ENCODE data around the gene MTA1. TPM values are rescaled to one million over a fixed set of nuclear protein-coding genes. Genes with fewer than 3 reads are reported as not detected.

Gene MTA1
- total and polyA plus RNA-seq, 2 of the 8 experiments (the other 6 are each of a cell fraction or from before 2014, with no cell fraction given): 73.9 to 221 TPM

DNA sequence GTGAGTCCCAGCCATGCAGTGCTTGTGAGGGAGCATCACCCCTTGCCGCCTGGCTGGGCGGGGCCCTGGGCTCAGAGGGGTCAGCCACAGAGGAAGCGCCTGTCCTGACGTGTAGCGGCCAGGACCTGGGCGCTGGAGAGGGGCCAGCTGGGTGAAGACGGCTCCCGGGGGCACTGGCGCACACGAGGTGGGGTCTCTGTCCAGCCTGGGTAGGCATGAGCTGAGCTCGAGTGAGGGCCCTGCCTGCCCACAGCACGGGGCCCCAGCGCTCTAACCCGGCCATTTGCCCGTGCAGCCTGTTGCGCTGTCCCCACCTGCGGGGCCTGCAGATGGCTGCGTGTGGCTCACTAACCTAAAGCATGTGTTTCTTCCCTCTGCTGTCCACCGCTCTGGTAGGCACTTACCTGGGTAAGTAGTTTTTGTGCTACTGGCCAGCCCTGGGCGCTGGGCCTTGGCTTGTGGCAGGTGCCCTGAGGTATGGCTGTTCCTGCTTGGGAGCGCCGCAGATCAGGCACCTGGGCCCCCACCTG lies 48.4 kb downstream of the MTA1 start:
- Histone ChIP-seq H3K14ac (ENCODE audit: insufficient read length) (no peak overlapping the region), H2BK12ac (ENCODE audit: low read depth, low read length) (no peak overlapping the region), H3K23me2 (ENCODE audit: low read depth, low read length) (no peaks in the 10 kb centered on the region), H3K4ac (replicated peaks; ENCODE audit: insufficient read length, low read depth, low read length) (no peak overlapping the region), H3K27me3 (replicated peaks in 1 of 4; ENCODE audit: control insufficient read depth in 3 of 4, extremely low read depth in 1 of 4, insufficient read depth in 3 of 4, low read length in 3 of 4) (peaks cover 0 to 4% (median 0%) of the 10 kb centered on the region in 4 experiments; a peak in 1 of 7 replicates), H3K4me2 (ENCODE audit: insufficient read depth in 1 of 2, low read depth in 2 of 2, low read length in 2 of 2) (no peak overlapping the region), H3K4me3 (ENCODE audit: extremely low read depth in 1 of 4, insufficient read depth in 2 of 4, low read depth in 3 of 4, low read length in 4 of 4) (no peak overlapping the region), H4K8ac (ENCODE audit: extremely low read depth, insufficient read depth, low read length) (no peak overlapping the region), H2BK5ac (ENCODE audit: low read depth, low read length) (no peak overlapping the region), H2BK15ac (ENCODE audit: low read length) (no peak overlapping the region), H4K20me1 (replicated peaks in 1 of 2; ENCODE audit: control insufficient read depth in 1 of 2, insufficient read depth in 2 of 2, low read length in 2 of 2) (peaks cover 11 to 40% of the 10 kb centered on the region in 2 experiments), H2AK5ac (ENCODE audit: low read depth, low read length) (no peak overlapping the region), H3K9ac (replicated peaks in 1 of 4; ENCODE audit: extremely low read depth in 1 of 4, low read depth in 3 of 4, low read length in 3 of 4) (no peak overlapping the region), H3K23ac (ENCODE audit: insufficient read length) (no peak overlapping the region), H2BK120ac (replicated peaks; ENCODE audit: low read depth, low read length) (no peak overlapping the region), H3K79me1 (ENCODE audit: low read depth, low read length) (no peaks in the 10 kb centered on the region), H3K36me3 (ENCODE audit: control insufficient read depth in 2 of 4, insufficient read depth in 4 of 4, low read length in 3 of 4) (peaks cover 11 to 63% (median 29%) of the 10 kb centered on the region in 4 experiments; a peak in 7 of 8 replicates), H3K9me3 (ENCODE audit: insufficient read depth in 2 of 2, low read depth in 1 of 2, low read length in 1 of 2) (no peaks in the 10 kb centered on the region), H4K91ac (replicated peaks; ENCODE audit: insufficient read length, low read length) (no peak overlapping the region), H3K27ac (ENCODE audit: low read depth, low read length) (no peak overlapping the region; the same call in 1 of the 2 replicates), H3K18ac (ENCODE audit: extremely low read depth, low read length) (no peak overlapping the region), H3K79me2 (ENCODE audit: control insufficient read depth in 1 of 2, insufficient read depth in 2 of 2, low read length in 2 of 2) (no peaks in the 10 kb centered on the region; a peak in 1 of 4 replicates), H3K56ac (replicated peaks; ENCODE audit: insufficient read length, low read depth, low read length) (no peak overlapping the region), H4K5ac (ENCODE audit: insufficient read length, low read depth, low read length) (no peak overlapping the region), H2AFZ (ENCODE audit: low read length) (no peak overlapping the region), H2BK20ac (ENCODE audit: low read length) (no peak overlapping the region), H3K4me1 (replicated peaks in 1 of 4; ENCODE audit: control insufficient read depth in 3 of 4, insufficient read depth in 4 of 4, low read length in 3 of 4) (peaks cover 0 to 9% (median 1%) of the 10 kb centered on the region in 4 experiments; a peak in 3 of 7 replicates)
- no peak for FAIRE-seq
- ChIA-PET POLR2A (ENCODE audit: partially characterized antibody) (interaction anchor here (0.7 to 4.2 kb wide), 5 partner anchors 10 to 84 kb away, joined by 3 to 21 read pairs (median 3); no protein-coding TSS in a partner anchor), CTCF (ENCODE audit: partially characterized antibody) (interaction anchor here (0.8 to 5.3 kb wide), 7 partner anchors 11 to 65 kb away, joined by 3 to 27 read pairs (median 6); no protein-coding TSS in a partner anchor)
- no peak for DNase-seq (ENCODE audit: low read depth in 1 of 2, low spot score in 2 of 2)
- 95% methylated on average over 22 of the region's 22 CpGs; no CpG with 5 or more reads in 1 of the 2 experiments for WGBS, 2 experiments (ENCODE audit: extremely low coverage in 1 of 2, insufficient coverage in 1 of 2, insufficient read length in 1 of 2, insufficient replicate concordance in 2 of 2, low coverage in 1 of 2, low lambda C conversion rate in 2 of 2, missing lambda C conversion rate in 1 of 2)
- no peak for TF ChIP-seq RAD21 (IDR thresholded peaks at IDR 0.05 in 1 of 2, conservative IDR thresholded peaks at IDR 0.05 in 1 of 2; ENCODE audit: low read depth in 2 of 2, low read length in 2 of 2)
- no peak for TF ChIP-seq RNF2 (IDR thresholded peaks at IDR 0.05; ENCODE audit: borderline replicate concordance, low read depth, low read length, missing control alignments, poor library complexity, severe bottlenecking)
- no peak for TF ChIP-seq SAP30 (IDR thresholded peaks at IDR 0.05; ENCODE audit: insufficient read depth, insufficient replicate concordance, low read length)
- TF ChIP-seq CEBPB (IDR thresholded peaks at IDR 0.05; ENCODE audit: low read depth, low read length): no peak

Data from H1 (cell line).